Uterus (tissue), 4 donors: Measurements from ENCODE around the gene PSAPL1. TPM values are rescaled to one million over a fixed set of nuclear protein-coding genes. Genes with fewer than 3 reads are reported as not detected.

ENCODE experiments used
- DNase-seq, 2 donors: peaks; one replicate each; pipeline ENCODE4 v3.0.0-alpha.2; 2019 to 2020
- H3K27ac ChIP-seq, 2 donors: fragments of 200-600 bp; sonication (generic); 1 replicate in 1 of 2; 2 replicates in 1 of 2; pipeline ENCODE4 v1.5.1; 2016 to 2018
- H3K27me3 ChIP-seq, 2 donors: fragments of 200-600 bp; sonication (generic); one replicate each; pipeline ENCODE4 v1.5.1; 2018 to 2019; ENCODE audit warnings: control low read depth in 1 of 2
- H3K36me3 ChIP-seq, 2 donors: fragments of 200-600 bp; sonication (generic); one replicate each; pipeline ENCODE4 v1.5.1; 2019; ENCODE audit warnings: control low read depth in 1 of 2
- H3K4me1 ChIP-seq, 2 donors: fragments of 200-600 bp; sonication (generic); one replicate each; pipeline ENCODE4 v1.5.1; 2018 to 2019; ENCODE audit warnings: control low read depth in 1 of 2
- H3K4me3 ChIP-seq, 2 donors: fragments of 200-600 bp; sonication (generic); 1 replicate in 1 of 2; 2 replicates in 1 of 2; pipeline ENCODE4 v1.5.1; 2018 to 2019; ENCODE audit warnings: mild to moderate bottlenecking in 1 of 2
- H3K9me3 ChIP-seq, 2 donors: fragments of 200-600 bp; sonication (generic); one replicate each; pipeline ENCODE4 v1.5.1; 2019; ENCODE audit warnings: control low read depth in 1 of 2
- POLR2A ChIP-seq, 2 donors: fragments of 450-650 bp; IDR thresholded peaks; one replicate each; pipeline ENCODE4 v1.6.1; 2016; ENCODE audit warnings: antibody characterized with exemption in 2 of 2, mild to moderate bottlenecking in 1 of 2, moderate library complexity in 1 of 2
- intact Hi-C: fragments of 100-400 bp; cut with DNase I; formaldehyde crosslinking; loops from one replicate; pipeline ENCODE4 v1.15.1; 2023; ENCODE audit warnings: low total_unique reads
- total RNA-seq, 4 donors: library from RNA; depleted of rRNA in 3 of 4; stranded (reverse); fragments of >200 nt in 3 of 4; gene quantifications; one replicate each; pipeline versions ENCODE4 v1.1.0 to v1.2.4, GENCODE V29; 2014 to 2023
- TF ChIP-seq, protein P1 (sequence below), 4 experiments: fragments of 200-600 bp in 2 of 4; fragments of 450-650 bp in 2 of 4; sonication (generic) in 2 of 4; IDR thresholded peaks; one replicate each; pipeline ENCODE4 v1.5.1; 2016 to 2019; ENCODE audit warnings: antibody characterized with exemption in 4 of 4, mild to moderate bottlenecking in 2 of 4, moderate library complexity in 1 of 4
- donor health status: DM: yes; HTN: yes; CAD: no.

The PSAPL1 gene
- total RNA-seq, 4 donors from 2014 or later = not detected

DNA sequence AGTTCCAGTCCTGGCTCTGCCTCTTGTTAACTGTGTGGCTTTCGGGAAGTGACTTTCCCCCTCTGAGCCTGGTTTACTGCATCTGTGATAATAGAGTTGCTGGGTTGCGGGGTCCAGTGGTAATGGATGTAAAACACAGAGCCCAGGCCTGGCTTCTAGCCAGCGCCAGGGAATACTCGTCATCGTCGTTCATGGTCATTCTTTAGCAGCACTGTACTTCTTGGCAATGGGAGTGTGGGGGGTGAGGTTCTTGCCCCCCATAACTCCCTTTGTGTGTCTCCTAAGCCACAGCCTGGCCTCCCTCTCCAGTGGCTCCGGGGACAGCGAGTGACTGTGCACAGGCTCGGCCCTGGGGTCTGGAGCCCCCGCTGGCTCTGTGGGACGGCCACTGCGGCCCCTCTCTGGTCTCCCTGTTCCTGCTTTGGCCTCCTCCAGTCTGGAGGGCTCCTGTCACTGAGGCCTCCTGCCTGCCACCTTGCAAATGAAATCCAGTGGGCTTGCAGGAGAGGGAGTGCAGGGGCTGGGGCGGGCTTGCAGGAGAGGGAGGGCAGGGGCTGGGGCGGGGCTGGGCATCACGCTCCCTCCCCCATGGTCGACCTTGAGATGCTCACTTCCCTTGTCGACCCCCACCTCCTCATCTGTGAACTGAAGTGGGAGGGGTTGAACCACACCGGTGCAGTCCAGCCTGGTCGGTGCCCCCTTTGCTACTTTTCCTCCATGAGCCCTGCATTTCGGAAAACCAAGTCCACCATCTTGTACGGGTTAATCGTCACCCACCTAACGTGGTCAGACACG is 13.2 kb downstream of the PSAPL1 start:
- Histone ChIP-seq H3K27ac (no peak overlapping the region), H3K4me1 (no peaks in the 10 kb centered on the region), H3K27me3 (no peaks in the 10 kb centered on the region), H3K4me3 (no peak overlapping the region), H3K36me3 (no peaks in the 10 kb centered on the region), H3K9me3 (no peaks in the 10 kb centered on the region)
- TF ChIP-seq, protein P1, sequence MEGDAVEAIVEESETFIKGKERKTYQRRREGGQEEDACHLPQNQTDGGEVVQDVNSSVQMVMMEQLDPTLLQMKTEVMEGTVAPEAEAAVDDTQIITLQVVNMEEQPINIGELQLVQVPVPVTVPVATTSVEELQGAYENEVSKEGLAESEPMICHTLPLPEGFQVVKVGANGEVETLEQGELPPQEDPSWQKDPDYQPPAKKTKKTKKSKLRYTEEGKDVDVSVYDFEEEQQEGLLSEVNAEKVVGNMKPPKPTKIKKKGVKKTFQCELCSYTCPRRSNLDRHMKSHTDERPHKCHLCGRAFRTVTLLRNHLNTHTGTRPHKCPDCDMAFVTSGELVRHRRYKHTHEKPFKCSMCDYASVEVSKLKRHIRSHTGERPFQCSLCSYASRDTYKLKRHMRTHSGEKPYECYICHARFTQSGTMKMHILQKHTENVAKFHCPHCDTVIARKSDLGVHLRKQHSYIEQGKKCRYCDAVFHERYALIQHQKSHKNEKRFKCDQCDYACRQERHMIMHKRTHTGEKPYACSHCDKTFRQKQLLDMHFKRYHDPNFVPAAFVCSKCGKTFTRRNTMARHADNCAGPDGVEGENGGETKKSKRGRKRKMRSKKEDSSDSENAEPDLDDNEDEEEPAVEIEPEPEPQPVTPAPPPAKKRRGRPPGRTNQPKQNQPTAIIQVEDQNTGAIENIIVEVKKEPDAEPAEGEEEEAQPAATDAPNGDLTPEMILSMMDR (IDR thresholded peaks at IDR 0.05) = no peak
- no peak for TF ChIP-seq POLR2A (IDR thresholded peaks at IDR 0.05)
- DNase-seq = peak in 1 of 2 donors; percentile 10
- intact Hi-C loops = no loop called here

DNA sequence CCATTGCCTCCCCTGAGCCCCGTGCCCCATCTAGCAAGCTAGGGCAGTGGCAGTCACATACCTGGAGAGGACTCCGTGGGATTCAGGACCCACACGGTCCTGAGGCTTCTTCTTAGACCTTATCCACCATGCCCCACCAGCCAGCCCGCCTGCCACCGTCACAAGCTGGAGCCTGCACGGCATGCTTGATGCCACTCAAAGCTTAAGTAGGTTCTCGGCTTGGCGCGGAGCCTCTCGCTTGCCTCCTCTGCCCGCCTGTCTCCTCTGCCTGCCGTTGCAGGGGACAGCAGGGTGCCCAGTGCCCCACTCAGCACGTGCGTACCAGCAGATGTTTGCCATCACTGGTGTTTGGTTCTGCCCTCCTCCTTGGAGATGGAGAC is 14.1 kb downstream of the PSAPL1 start:
- H3K36me3 ChIP-seq = no peaks in the 10 kb centered on the region
- TF ChIP-seq POLR2A (IDR thresholded peaks at IDR 0.05) = no peak
- TF ChIP-seq, protein P1 (IDR thresholded peaks at IDR 0.05) = no peak
- H3K27me3 ChIP-seq = no peaks in the 10 kb centered on the region
- no peak overlapping the region for H3K4me3 ChIP-seq
- intact Hi-C loops = no loop called here
- H3K27ac ChIP-seq = no peak overlapping the region
- no peaks in the 10 kb centered on the region for H3K4me1 ChIP-seq
- no peaks in the 10 kb centered on the region for H3K9me3 ChIP-seq
- DNase-seq = peak in 1 of 2 donors; percentile 6

DNA sequence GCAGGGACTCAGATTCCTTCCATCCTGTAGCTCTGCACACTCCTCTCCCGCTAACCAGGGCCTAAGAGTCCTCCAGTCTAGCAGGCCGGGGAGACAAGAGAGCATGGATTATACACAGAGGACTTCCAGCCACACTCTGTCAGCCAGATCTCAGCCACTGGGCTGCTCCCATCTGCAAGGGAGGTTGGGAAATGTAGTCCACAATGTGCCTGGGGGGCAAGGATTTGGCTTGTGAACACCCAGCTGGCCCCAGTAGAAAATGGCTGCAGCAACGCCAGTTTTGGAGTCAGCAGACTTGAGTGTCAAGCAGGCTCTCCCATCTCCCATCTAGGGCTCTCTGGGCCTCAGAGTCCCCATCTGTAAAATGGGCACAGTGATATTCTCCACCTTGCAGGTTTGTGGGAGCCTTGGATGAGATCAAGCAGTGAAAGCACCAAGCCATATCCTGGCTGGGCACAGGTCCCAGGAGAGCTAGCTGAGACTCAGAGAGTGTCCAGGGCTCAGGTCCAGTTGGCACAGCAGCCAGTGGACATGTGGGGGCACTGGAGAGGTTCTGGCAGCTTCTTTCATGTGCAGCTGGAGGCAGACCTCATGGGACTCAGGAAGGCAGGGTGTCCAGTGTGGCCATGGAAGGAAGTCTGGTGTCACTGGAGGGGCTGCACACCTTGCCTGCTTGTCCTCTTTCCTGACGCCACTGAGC is 14.6 kb downstream of the PSAPL1 start:
- TF ChIP-seq POLR2A (IDR thresholded peaks at IDR 0.05) = no peak
- TF ChIP-seq, protein P1 (IDR thresholded peaks at IDR 0.05) = no peak
- no peaks in the 10 kb centered on the region for H3K9me3 ChIP-seq
- peak in 1 of 2 donors; percentile 10 for DNase-seq
- H3K4me1 ChIP-seq = no peaks in the 10 kb centered on the region
- no peaks in the 10 kb centered on the region for H3K36me3 ChIP-seq
- no peak overlapping the region for H3K27ac ChIP-seq
- no peaks in the 10 kb centered on the region for H3K27me3 ChIP-seq
- intact Hi-C loops = no loop called here
- no peak overlapping the region for H3K4me3 ChIP-seq

DNA sequence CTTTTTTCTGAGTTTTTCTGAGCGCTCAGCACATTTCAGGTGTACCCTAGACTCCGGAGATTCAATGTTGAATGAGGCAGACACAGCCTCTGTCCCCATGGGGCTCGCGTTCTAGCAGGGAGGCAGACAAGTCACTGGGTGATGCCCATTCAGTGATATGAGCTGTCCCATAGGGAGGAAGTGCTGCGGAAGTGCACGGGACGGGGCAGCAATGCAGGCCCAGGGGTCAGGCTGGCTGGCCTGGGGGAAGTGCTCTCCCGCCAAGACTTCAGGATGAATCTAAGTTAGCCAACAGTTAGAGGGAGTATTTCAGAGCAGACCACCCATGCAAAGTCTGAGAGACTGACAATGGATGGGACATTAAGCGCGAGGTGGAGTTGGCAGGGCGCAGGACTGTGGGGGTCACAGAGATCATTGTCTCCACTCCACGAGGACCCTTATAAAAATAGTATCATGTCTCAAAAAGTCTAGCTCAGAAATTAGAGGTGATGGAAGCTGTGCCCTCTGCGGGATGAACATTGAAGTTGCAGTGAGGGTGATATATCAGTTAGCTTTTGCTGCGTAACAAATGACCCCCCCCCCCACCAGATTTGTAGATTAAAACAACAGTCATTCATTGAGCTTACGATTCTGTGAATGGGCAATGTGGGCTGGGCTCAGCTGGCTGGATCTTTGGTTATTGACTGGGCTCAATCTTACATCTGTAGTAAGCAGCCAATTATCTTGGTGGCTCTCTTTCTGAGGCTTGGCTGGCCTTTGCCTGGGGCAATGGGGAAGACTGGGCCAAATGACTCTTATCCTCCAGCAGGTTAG is 16.4 kb downstream of the PSAPL1 start:
- no peak overlapping the region for H3K4me3 ChIP-seq
- no peaks in the 10 kb centered on the region for H3K9me3 ChIP-seq
- H3K27ac ChIP-seq = no peak overlapping the region
- H3K4me1 ChIP-seq = no peaks in the 10 kb centered on the region
- intact Hi-C loops = no loop called here
- H3K36me3 ChIP-seq = no peaks in the 10 kb centered on the region
- no peak for TF ChIP-seq POLR2A (IDR thresholded peaks at IDR 0.05)
- TF ChIP-seq, protein P1 (IDR thresholded peaks at IDR 0.05) = no peak
- peak in 1 of 2 donors; percentile 3 for DNase-seq
- H3K27me3 ChIP-seq = no peaks in the 10 kb centered on the region
